HG02943 (cell line): ENCODE results near the gene DPH1.
A peak's percentile ranks its signal among the peaks of the same experiment; 100 is the strongest.

ENCODE experiments used
- ATAC-seq: cut with Tn5 transposase; IDR thresholded peaks from one replicate; pipeline ENCODE4 v1.9.1; 2021; ENCODE audit warnings: mild to moderate bottlenecking, low read depth, moderate library complexity; ENCODE audit not compliant: unreplicated experiment

DPH1 gene

GRCh38 chr17:2025622-2026309, 4.2 kb upstream of the DPH1 start:
- ATAC-seq, result no peak

DNA sequence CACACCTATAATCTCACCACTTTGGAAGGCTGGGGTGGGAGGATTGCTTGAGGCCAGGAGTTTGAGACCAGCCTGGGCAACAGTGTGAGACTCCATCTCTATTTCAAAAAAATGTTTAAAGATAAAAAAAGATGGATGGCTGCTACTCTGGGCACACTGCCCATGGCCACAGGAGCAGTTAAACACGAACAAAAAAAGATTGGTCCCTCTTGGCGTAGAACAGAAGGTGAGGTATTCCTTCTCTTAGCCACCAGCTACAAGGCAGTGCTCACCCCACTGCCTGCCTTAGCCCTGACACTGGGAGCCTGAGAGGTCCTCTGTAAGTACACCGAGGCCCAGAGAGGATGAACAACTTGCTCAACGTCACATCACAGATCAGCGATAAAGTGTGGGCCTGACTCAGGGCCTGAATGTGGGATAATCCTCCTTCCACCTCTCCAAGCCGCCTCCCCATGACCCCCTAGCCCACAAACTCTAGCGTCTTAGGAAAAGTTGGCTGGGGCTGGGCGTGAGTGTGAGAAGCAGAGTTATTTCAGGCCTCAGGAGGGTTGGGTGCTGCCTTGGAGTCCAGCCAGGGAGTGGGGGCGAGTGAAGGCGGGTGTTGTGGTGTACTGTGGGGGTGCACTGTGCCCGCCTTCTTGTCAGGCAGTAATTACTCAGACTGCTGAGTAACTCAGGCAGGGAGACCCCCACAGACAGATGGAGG, 2.3 kb upstream of the DPH1 start:
- no peak for ATAC-seq

GRCh38 chr17:2028234-2028614, 1.7 kb upstream of the DPH1 start:
- ATAC-seq, result no peak

DNA sequence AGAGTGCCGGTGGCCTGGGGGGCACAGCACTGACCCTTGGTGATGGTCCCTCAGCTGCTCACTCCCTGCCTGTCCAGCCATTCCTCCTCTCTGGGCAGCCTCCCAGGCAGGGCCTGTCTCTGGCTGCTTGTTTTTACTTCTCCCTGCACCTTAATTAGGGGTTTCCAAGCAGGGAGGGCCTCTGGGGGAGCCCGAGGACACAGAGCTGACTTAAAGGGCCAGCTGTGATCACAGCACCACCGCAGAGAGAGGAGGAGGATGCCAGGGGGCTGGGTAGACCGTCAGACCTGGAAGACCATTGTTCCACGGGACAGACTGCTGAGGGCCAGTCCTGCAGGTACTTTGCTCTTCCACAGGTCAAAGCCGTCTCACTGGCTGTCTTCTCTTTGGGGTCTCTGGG, 1.2 kb upstream of the DPH1 start:
- ATAC-seq, result no peak

GRCh38 chr17:2030779-2031163, 818 bp downstream of the DPH1 start:
- no peak for ATAC-seq

DNA sequence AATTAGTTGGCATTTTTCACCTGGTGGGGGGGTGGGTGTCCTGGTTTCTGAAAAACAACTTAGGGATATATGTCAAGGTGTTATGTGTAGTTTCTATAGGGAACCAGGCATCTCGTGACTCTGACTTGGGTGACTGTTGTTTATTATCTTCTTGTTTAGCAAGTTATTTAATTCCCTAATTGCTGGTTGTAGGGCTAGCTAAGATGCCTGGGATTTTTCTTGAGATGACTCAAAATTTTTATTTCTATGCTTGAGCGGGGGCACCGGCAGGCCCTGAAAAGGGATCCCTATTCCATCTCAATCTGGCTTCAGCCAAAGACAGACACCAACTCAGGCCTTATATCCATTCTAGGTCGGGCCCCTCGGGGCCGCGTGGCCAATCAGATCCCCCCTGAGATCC, 3.2 kb downstream of the DPH1 start:
- no peak for ATAC-seq

GRCh38 chr17:2034157-2034556, 4.2 kb downstream of the DPH1 start:
- ATAC-seq, result no peak

- no peak for ATAC-seq
These were observed 5.0 kb downstream of the DPH1 start for GRCh38 chr17:2034806-2035540.

DNA sequence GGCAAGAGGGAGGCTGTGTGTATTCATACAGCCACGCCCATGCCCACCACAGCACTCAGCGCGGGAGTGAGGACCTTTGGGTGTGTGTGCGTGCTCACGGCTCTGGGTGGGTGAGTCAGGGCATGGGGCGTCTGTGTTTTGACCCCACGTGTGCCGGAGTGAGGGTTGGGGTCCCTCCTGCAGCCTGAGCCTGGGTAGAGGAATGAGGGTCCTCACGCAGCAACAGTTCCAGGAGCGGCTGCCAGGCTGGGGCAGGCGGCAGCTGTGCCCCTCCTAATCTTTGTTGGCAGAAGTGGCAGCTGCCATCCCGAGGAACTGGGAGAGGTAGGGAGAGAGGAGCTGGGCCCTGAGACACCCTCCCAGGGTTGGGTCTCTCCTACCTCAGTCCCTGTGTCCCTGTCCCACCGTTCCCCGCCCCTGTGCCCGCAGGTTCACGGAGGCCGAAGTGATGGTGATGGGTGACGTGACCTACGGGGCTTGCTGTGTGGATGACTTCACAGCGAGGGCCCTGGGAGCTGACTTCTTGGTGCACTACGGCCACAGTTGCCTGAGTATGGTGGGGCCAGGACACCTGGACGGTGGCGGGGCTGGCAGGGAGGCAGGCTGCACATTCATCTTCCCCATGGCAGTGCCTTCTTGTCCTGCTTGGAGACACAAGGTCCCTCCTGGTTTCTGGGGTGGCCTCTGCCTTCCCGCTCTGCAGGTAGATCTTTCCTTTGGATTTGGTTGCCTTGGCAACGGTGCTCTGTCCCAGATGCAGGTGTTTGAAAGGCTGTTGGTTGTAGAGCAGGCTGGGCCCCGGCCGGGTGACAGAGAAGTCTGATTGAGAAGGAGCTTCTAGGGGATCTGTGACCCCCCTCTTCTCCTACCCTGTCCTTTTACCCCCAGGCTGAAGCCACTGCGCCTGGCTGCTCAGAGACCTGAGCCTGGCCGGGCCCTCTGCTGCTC, 5.9 kb downstream of the DPH1 start:
- ATAC-seq, result no peak

- no peak for ATAC-seq
These were observed 7.2 kb downstream of the DPH1 start for GRCh38 chr17:2037155-2037554.

- ATAC-seq, result no peak
These were observed 10.4 kb downstream of the DPH1 start for GRCh38 chr17:2040219-2040827.

DNA sequence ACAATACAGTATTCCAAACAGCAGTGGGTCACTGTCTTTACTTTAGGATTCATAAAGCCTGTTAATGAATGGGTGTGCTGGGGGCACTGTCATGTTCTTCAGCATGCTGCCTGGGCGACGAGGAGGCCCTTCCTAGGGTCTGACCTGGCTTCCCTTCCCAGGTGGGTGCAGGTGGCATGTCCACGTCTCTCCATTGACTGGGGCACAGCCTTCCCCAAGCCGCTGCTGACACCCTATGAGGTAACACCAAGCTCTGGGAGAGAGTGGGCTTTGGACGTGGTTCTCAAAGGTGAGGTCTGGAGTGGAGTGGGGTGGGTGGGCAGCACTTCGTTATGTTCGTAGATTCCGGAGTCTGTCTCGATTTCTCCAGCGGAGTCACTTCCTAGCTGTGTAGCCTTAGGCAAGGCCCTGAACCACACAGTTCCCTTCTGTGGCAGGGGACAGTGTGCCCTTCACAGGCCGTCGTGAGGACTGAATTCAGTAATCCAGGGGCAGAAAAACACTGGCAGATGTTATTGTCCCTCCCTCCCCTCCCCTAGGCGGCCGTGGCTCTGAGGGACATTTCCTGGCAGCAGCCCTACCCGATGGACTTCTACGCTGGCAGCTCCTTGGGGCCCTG, 11.1 kb downstream of the DPH1 start:
- ATAC-seq, result no peak

- ATAC-seq, result peak; percentile 83
These were observed 11.8 kb downstream of the DPH1 start, which contains the start of gene OVCA2 for GRCh38 chr17:2041561-2042389. OVCA2 (plus strand) TSS chr17:2042022; CDS start chr17:2042048, 26 bp downstream.

GRCh38 chr17:2042390-2042847, 12.5 kb downstream of the DPH1 start:
- no peak for ATAC-seq

DNA sequence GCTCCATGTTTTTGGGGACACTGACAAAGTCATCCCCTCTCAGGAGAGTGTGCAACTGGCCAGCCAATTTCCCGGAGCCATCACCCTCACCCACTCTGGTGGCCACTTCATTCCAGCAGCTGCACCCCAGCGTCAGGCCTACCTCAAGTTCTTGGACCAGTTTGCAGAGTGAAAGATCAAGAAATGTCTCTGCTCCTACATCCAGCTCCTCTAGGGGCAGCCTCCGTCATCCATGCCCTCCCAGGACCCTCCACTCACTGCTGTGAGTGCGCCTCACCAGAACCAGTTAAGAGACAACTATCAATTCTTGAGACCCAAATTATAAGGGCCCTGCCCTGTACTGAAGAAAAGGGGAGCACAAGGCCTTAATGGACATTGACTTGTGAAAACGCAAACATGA, 13.0 kb downstream of the DPH1 start:
- no peak for ATAC-seq

DNA sequence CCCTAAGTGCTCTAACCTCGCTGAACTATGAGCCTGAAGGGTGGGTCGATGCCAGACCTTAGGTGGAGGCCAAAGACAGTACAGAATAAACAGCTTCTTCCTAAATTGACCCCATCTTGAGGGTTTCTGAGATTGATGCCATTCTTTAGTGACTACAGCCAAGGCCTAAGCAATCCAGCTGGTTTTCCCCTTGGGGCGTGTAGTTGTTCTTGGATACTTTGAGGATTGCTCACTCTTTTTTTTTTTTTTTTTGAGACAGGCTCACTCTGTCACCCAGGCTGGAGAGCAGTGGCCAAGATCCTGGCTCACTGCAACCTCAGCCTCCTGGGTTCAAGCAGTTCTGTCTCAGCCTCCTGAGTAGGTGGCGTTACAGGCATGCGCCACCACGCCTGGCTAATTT, 13.8 kb downstream of the DPH1 start:
- no peak for ATAC-seq

DNA sequence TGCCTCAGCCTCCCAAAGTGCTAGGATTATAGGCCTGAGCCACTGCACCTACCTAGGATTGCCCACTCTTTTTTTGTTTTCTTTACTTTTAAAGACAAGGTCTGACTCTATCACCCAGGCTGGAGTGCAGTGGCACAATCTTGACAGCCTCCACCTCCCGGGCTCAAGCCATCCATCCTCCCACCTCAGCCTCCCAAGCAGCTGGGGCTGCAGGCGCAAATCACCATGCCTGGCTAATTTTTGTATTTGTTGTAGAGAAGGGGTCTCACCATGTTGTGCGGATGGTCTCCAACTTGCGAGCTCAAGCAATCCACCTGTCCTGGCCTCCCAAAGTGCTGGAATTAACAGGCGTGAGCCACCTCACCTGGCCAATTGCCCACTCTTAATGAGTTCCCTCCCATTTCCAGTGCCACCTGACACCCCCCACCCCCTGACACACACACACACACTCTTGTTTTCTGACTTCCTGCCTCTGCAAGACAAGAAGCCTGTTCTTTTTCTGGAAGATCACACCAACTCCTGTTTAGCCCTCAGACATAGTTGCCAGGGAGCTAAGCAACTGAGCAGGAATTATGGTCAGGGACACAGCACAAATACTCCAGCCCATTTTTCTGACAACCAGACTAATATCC, 14.4 kb downstream of the DPH1 start:
- ATAC-seq, result no peak

- no peak for ATAC-seq
These were observed 17.6 kb downstream of the DPH1 start for GRCh38 chr17:2047590-2047989.
